HepG2 (cell line): ENCODE data around the gene MRPL14. TPM values are rescaled to one million over a fixed set of nuclear protein-coding genes. Genes with fewer than 3 reads are reported as not detected.

ENCODE experiments used
- HNF4G ChIP-seq, 2 experiments: sonication (generic) in 1 of 2; formaldehyde crosslinking in 1 of 2; IDR thresholded peaks; 2 replicates each; pipeline versions ENCODE4 v1.4.0 to v1.6.1; 2011 to 2020; ENCODE audit warnings: borderline replicate concordance in 2 of 2, low read depth in 2 of 2, mild to moderate bottlenecking in 2 of 2, low read length in 1 of 2, missing genetic modification reagents in 1 of 2, moderate library complexity in 1 of 2
- KMT2B ChIP-seq: IDR thresholded peaks from 2 replicates; pipeline ENCODE4 v1.6.1; 2016; ENCODE audit warnings: missing genetic modification reagents, missing compliant biosample characterization
- MAF1 ChIP-seq: sonication (generic); formaldehyde crosslinking; IDR thresholded peaks from 2 replicates; pipeline ENCODE4 v1.5.0; 2020; ENCODE audit warnings: missing genetic modification reagents, borderline replicate concordance
- MED1 ChIP-seq: sonication (generic); formaldehyde crosslinking; IDR thresholded peaks from 2 replicates; pipeline ENCODE4 v1.4.0; 2020; ENCODE audit warnings: missing genetic modification reagents
- PCBP2 ChIP-seq: fragments of 200-400 bp; formaldehyde crosslinking; optimal IDR thresholded peaks from 2 replicates; pipeline ENCODE3; 2018; ENCODE audit warnings: low read length, low read depth; ENCODE audit not compliant: poor library complexity, severe bottlenecking
- RBFOX2 ChIP-seq: fragments of 200-400 bp; formaldehyde crosslinking; IDR thresholded peaks from 2 replicates; pipeline ENCODE4 v1.6.1; 2017; ENCODE audit warnings: low read depth, mild to moderate bottlenecking, low read length
- RFXAP ChIP-seq: sonication (generic); formaldehyde crosslinking; IDR thresholded peaks from 2 replicates; pipeline ENCODE4 v1.4.0; 2020; ENCODE audit warnings: missing genetic modification reagents, borderline replicate concordance
- SOX6 ChIP-seq, 2 experiments: fragments of 450-650 bp in 1 of 2; sonication (generic) in 1 of 2; formaldehyde crosslinking in 1 of 2; IDR thresholded peaks; 2 replicates each; pipeline versions ENCODE4 v1.4.0 to v1.6.1; 2017 to 2020; ENCODE audit warnings: antibody characterized with exemption in 1 of 2, mild to moderate bottlenecking in 1 of 2, missing genetic modification reagents in 1 of 2
- SRF ChIP-seq: IDR thresholded peaks from 2 replicates; pipeline ENCODE4 v1.6.1; 2011; ENCODE audit warnings: mild to moderate bottlenecking, low read depth, low read length, moderate library complexity
- ZC3H4 ChIP-seq: sonication (generic); formaldehyde crosslinking; IDR thresholded peaks from 2 replicates; pipeline ENCODE4 v1.4.0; 2020; ENCODE audit warnings: missing genetic modification reagents, borderline replicate concordance
- ZFX ChIP-seq: sonication (generic); formaldehyde crosslinking; IDR thresholded peaks from 2 replicates; pipeline ENCODE4 v1.4.0; 2020; ENCODE audit warnings: mild to moderate bottlenecking, low read depth, missing genetic modification reagents, moderate library complexity
- ZMYM2 ChIP-seq: sonication (generic); formaldehyde crosslinking; IDR thresholded peaks from 2 replicates; pipeline ENCODE4 v1.8.0; 2022; ENCODE audit warnings: mild to moderate bottlenecking, missing genetic modification reagents
- ZNF713 ChIP-seq: sonication (generic); formaldehyde crosslinking; IDR thresholded peaks from 2 replicates; pipeline ENCODE4 v1.4.0; 2020; ENCODE audit warnings: mild to moderate bottlenecking, missing genetic modification reagents
- ZNF782 ChIP-seq: sonication (generic); formaldehyde crosslinking; IDR thresholded peaks from 2 replicates; pipeline ENCODE4 v1.4.0; 2020; ENCODE audit warnings: missing genetic modification reagents, mild to moderate bottlenecking, borderline replicate concordance
- polyA plus RNA-seq, 8 experiments: library from polyadenylated mRNA; depleted of rRNA in 3 of 8; stranded (reverse) in 7 of 8; unstranded in 1 of 8; fragments of >200 nt; fragmentation: Illumina TruSeq in 4 of 8; extraction: Trizol in 4 of 8; gene quantifications; 2 replicates each; pipeline versions ENCODE4 v1.2.1 to v1.2.3, GENCODE V29; 2011 to 2016; ENCODE audit warnings: low read depth in 4 of 8, missing spikeins in 1 of 8, mixed read lengths in 1 of 8; ENCODE audit not compliant: insufficient read depth in 1 of 8
- total RNA-seq, 5 experiments: library from RNA; depleted of rRNA; stranded (reverse); fragments of >200 nt; fragmentation: Illumina TruSeq; extraction: Trizol; gene quantifications; 2 replicates each; pipeline ENCODE4 v1.2.3, GENCODE V29; 2016; ENCODE audit warnings: low read depth in 1 of 5
- TF ChIP-seq, protein P1 (sequence below): sonication (generic); formaldehyde crosslinking; IDR thresholded peaks from 2 replicates; pipeline ENCODE4 v1.4.0; 2020; ENCODE audit warnings: mild to moderate bottlenecking, missing genetic modification reagents
- TF ChIP-seq, protein P2 (sequence below): sonication (generic); formaldehyde crosslinking; IDR thresholded peaks from 2 replicates; pipeline ENCODE4 v1.4.0; 2020; ENCODE audit warnings: missing genetic modification reagents, borderline replicate concordance
- TF ChIP-seq, protein P3 (sequence below): sonication (generic); formaldehyde crosslinking; IDR thresholded peaks from 2 replicates; pipeline ENCODE4 v1.4.0; 2020; ENCODE audit warnings: missing genetic modification reagents, borderline replicate concordance
- TF ChIP-seq, protein P4 (sequence below): sonication (generic); formaldehyde crosslinking; IDR thresholded peaks from 2 replicates; pipeline ENCODE4 v1.4.0; 2020; ENCODE audit warnings: missing genetic modification reagents, borderline replicate concordance

MRPL14 gene
- total and polyA plus RNA-seq, 2 of the 13 experiments (the other 11 are each of a cell fraction or from before 2014, with no cell fraction given), result 157 to 178 TPM

DNA sequence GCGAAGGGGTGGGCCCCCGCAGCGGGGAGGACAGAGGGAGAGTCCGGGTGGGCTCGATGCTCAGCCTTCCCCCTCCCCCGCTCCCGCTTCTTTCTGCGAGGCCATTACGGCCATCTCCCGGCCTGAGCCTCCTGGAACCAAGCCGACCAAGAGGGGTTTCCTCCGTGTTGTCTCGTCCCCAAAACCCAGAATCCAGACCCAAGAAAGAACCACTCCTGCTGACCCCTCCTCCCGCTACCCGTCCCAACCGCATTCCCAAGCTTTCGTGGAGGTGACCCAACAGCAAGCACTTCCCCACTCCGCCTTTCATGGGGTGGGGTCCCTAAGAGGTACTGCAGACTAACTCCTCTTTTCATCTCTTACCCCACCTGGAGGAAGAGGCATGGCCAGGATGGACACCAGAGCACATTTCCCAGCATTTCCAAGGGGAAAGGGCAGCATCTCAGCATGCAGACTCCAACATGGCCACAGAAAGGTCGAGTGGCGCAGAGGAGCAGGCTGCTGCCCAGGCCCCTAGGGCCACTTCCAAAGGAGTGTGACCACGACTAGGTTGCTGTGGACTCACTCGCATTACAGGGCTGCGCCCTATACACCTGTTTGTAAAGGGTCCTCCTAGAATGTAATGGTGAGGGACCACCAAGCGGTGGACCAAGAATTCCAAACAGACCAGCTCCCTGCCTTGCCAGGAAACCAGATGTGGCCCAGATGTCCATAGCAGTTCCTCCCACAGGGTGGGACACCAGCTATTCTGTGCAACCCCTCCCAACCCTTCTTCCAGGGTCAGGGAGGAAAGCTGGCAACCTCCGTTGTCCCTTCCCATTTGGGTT is 53.4 kb downstream of the MRPL14 start (continued):
- TF ChIP-seq, protein P1, sequence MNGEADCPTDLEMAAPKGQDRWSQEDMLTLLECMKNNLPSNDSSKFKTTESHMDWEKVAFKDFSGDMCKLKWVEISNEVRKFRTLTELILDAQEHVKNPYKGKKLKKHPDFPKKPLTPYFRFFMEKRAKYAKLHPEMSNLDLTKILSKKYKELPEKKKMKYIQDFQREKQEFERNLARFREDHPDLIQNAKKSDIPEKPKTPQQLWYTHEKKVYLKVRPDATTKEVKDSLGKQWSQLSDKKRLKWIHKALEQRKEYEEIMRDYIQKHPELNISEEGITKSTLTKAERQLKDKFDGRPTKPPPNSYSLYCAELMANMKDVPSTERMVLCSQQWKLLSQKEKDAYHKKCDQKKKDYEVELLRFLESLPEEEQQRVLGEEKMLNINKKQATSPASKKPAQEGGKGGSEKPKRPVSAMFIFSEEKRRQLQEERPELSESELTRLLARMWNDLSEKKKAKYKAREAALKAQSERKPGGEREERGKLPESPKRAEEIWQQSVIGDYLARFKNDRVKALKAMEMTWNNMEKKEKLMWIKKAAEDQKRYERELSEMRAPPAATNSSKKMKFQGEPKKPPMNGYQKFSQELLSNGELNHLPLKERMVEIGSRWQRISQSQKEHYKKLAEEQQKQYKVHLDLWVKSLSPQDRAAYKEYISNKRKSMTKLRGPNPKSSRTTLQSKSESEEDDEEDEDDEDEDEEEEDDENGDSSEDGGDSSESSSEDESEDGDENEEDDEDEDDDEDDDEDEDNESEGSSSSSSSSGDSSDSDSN (CRISPR knock-in tag), result 0 out of 2 replicates have a peak, but pooled peaks have one; percentile 17
- no peak for TF ChIP-seq MAF1
- TF ChIP-seq, protein P2, sequence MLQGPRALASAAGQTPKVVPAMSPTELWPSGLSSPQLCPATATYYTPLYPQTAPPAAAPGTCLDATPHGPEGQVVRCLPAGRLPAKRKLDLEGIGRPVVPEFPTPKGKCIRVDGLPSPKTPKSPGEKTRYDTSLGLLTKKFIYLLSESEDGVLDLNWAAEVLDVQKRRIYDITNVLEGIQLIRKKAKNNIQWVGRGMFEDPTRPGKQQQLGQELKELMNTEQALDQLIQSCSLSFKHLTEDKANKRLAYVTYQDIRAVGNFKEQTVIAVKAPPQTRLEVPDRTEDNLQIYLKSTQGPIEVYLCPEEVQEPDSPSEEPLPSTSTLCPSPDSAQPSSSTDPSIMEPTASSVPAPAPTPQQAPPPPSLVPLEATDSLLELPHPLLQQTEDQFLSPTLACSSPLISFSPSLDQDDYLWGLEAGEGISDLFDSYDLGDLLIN, result no peak
- TF ChIP-seq, protein P3, sequence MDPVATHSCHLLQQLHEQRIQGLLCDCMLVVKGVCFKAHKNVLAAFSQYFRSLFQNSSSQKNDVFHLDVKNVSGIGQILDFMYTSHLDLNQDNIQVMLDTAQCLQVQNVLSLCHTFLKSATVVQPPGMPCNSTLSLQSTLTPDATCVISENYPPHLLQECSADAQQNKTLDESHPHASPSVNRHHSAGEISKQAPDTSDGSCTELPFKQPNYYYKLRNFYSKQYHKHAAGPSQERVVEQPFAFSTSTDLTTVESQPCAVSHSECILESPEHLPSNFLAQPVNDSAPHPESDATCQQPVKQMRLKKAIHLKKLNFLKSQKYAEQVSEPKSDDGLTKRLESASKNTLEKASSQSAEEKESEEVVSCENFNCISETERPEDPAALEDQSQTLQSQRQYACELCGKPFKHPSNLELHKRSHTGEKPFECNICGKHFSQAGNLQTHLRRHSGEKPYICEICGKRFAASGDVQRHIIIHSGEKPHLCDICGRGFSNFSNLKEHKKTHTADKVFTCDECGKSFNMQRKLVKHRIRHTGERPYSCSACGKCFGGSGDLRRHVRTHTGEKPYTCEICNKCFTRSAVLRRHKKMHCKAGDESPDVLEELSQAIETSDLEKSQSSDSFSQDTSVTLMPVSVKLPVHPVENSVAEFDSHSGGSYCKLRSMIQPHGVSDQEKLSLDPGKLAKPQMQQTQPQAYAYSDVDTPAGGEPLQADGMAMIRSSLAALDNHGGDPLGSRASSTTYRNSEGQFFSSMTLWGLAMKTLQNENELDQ (CRISPR knock-in tag), result no peak
- peak; percentile 74 for TF ChIP-seq RBFOX2
- TF ChIP-seq RFXAP (CRISPR knock-in tag), result 0 out of 2 replicates have a peak, but pooled peaks have one; percentile 7
- peak; percentile 69 for TF ChIP-seq ZFX (CRISPR knock-in tag)
- 0 out of 2 replicates have a peak, but pooled peaks have one; percentile 80 for TF ChIP-seq ZNF782 (CRISPR knock-in tag)
- no peak for TF ChIP-seq HNF4G (IDR thresholded peaks at IDR 0.05; ENCODE audit: borderline replicate concordance, low read depth, low read length)
- TF ChIP-seq HNF4G (CRISPR knock-in tag; IDR thresholded peaks at IDR 0.05; ENCODE audit: borderline replicate concordance, low read depth), result 0 out of 2 replicates have a peak, but pooled peaks have one; percentile 30
- TF ChIP-seq MED1, result peak; percentile 67
- TF ChIP-seq, protein P4, sequence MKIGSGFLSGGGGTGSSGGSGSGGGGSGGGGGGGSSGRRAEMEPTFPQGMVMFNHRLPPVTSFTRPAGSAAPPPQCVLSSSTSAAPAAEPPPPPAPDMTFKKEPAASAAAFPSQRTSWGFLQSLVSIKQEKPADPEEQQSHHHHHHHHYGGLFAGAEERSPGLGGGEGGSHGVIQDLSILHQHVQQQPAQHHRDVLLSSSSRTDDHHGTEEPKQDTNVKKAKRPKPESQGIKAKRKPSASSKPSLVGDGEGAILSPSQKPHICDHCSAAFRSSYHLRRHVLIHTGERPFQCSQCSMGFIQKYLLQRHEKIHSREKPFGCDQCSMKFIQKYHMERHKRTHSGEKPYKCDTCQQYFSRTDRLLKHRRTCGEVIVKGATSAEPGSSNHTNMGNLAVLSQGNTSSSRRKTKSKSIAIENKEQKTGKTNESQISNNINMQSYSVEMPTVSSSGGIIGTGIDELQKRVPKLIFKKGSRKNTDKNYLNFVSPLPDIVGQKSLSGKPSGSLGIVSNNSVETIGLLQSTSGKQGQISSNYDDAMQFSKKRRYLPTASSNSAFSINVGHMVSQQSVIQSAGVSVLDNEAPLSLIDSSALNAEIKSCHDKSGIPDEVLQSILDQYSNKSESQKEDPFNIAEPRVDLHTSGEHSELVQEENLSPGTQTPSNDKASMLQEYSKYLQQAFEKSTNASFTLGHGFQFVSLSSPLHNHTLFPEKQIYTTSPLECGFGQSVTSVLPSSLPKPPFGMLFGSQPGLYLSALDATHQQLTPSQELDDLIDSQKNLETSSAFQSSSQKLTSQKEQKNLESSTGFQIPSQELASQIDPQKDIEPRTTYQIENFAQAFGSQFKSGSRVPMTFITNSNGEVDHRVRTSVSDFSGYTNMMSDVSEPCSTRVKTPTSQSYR (CRISPR knock-in tag), result peak; percentile 64; the same call in 1 of the 2 replicates
- TF ChIP-seq ZNF713 (CRISPR knock-in tag), result peak; percentile 94
- 0 out of 2 replicates have a peak, but pooled peaks have one; percentile 25 for TF ChIP-seq KMT2B
- no peak for TF ChIP-seq SOX6 (IDR thresholded peaks at IDR 0.05)
- peak; percentile 34; the same call in 1 of the 2 replicates for TF ChIP-seq SOX6 (CRISPR knock-in tag; IDR thresholded peaks at IDR 0.05)
- no peak for TF ChIP-seq PCBP2
- TF ChIP-seq ZMYM2 (CRISPR knock-in tag), result 0 out of 2 replicates have a peak, but pooled peaks have one; percentile 16
- no peak for TF ChIP-seq SRF
- 0 out of 2 replicates have a peak, but pooled peaks have one; percentile 22 for TF ChIP-seq ZC3H4 (CRISPR knock-in tag)
